ENCODE results near the gene PDLIM5. TPM values are rescaled to one million over a fixed set of nuclear protein-coding genes. Genes with fewer than 3 reads are reported as not detected.

PDLIM5 gene
- total RNA-seq, 1 donor from 2014 or later = 75.3 TPM

DNA sequence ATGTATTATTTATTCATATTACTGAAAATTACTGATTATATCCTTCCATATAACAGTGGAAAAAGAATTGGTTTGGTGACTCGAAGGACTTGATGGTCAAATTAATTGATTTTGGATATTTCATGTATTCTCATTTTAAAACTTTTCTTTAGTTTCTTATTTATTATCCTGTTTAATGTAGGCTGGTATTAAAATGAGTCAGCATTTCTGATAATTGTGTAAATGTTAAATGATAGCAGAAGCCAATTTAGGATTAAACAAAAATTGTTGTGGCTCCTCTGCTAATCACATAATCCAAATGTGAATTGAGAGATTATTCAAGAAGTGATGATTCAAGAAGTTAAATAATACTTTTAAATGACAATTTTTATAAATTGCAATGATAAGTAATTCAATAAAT lies 38.7 kb downstream of the PDLIM5 start:
- DNase-seq (ENCODE audit: low read depth) = no peak
- no peak overlapping the region for H3K4me3 ChIP-seq (ENCODE audit: low read depth, low read length)
- TF ChIP-seq, protein P1, sequence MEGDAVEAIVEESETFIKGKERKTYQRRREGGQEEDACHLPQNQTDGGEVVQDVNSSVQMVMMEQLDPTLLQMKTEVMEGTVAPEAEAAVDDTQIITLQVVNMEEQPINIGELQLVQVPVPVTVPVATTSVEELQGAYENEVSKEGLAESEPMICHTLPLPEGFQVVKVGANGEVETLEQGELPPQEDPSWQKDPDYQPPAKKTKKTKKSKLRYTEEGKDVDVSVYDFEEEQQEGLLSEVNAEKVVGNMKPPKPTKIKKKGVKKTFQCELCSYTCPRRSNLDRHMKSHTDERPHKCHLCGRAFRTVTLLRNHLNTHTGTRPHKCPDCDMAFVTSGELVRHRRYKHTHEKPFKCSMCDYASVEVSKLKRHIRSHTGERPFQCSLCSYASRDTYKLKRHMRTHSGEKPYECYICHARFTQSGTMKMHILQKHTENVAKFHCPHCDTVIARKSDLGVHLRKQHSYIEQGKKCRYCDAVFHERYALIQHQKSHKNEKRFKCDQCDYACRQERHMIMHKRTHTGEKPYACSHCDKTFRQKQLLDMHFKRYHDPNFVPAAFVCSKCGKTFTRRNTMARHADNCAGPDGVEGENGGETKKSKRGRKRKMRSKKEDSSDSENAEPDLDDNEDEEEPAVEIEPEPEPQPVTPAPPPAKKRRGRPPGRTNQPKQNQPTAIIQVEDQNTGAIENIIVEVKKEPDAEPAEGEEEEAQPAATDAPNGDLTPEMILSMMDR (IDR thresholded peaks at IDR 0.05; ENCODE audit: insufficient read depth, low read length, poor library complexity, severe bottlenecking) = no peak
- no peaks in the 10 kb centered on the region for H3K27me3 ChIP-seq (ENCODE audit: control insufficient read depth, insufficient read depth, low read length)
- no peaks in the 10 kb centered on the region for H3K36me3 ChIP-seq (ENCODE audit: control insufficient read depth, insufficient read depth, low read length)

DNA sequence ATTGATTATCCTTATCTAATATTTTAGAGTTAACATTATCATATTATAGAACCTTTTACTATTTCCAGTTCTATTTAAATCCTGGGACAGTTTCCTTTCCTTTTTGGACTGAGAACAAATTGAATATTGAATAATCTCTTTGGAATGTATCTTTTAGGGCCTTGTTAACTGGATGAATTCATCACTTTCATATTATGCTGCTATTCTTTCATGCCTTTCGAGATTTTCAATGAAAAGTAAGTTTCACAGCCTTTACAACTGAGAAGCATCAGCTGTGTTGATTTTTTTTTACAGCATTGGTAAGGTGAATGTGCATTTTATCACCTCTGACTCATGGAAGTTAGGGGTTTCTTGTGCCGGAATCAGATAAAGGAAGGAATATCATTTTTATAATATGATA lies 39.6 kb downstream of the PDLIM5 start:
- H3K4me3 ChIP-seq (ENCODE audit: low read depth, low read length) = no peak overlapping the region
- DNase-seq (ENCODE audit: low read depth) = no peak
- H3K27me3 ChIP-seq (ENCODE audit: control insufficient read depth, insufficient read depth, low read length) = no peaks in the 10 kb centered on the region
- H3K36me3 ChIP-seq (ENCODE audit: control insufficient read depth, insufficient read depth, low read length) = no peaks in the 10 kb centered on the region
- TF ChIP-seq, protein P1 (IDR thresholded peaks at IDR 0.05; ENCODE audit: insufficient read depth, low read length, poor library complexity, severe bottlenecking) = no peak

DNA sequence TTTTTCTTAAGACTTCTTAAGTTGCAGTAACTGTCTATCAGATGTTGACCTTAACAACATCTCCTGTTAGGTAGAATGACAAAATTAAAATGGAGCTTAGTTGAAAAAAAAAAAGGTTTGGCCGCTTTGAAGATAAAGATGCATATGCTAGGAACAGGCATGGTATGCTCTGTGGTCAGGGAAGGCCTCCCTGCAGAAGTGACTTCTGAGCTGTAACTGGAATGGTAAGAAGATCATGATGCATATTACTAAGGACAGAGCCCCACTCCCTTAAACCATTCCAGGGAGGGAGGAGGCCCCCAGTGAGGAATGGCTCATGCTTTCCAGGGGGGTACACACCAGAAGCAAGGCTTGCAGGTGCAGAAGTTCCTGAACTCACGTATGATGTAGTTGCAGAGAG lies 43.7 kb downstream of the PDLIM5 start:
- H3K36me3 ChIP-seq (ENCODE audit: control insufficient read depth, insufficient read depth, low read length) = no peaks in the 10 kb centered on the region
- no peak for DNase-seq (ENCODE audit: low read depth)
- TF ChIP-seq, protein P1 (IDR thresholded peaks at IDR 0.05; ENCODE audit: insufficient read depth, low read length, poor library complexity, severe bottlenecking) = no peak
- no peak overlapping the region for H3K4me3 ChIP-seq (ENCODE audit: low read depth, low read length)
- no peaks in the 10 kb centered on the region for H3K27me3 ChIP-seq (ENCODE audit: control insufficient read depth, insufficient read depth, low read length)

DNA sequence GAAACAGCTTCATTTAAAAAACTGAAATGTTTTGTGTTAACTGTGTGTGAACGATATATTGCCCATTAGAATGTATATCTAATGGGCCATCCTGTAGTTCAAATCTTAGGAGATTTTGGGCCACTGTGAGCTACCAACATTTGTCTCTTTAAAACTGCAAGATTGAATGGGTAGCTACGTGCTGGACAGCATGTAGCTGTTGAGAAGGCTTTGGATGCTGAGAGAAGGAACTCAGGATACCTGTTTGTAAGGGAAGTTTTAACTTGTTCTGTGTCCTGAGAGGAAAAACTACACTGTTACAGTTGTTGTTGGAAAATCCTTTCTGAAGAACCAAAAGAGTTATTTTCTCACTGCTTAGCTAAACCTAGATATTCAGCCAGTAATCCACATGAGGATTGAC lies 45.9 kb downstream of the PDLIM5 start:
- H3K27me3 ChIP-seq (ENCODE audit: control insufficient read depth, insufficient read depth, low read length) = no peaks in the 10 kb centered on the region
- no peak for DNase-seq (ENCODE audit: low read depth)
- TF ChIP-seq, protein P1 (IDR thresholded peaks at IDR 0.05; ENCODE audit: insufficient read depth, low read length, poor library complexity, severe bottlenecking) = no peak
- H3K36me3 ChIP-seq (ENCODE audit: control insufficient read depth, insufficient read depth, low read length) = no peaks in the 10 kb centered on the region
- H3K4me3 ChIP-seq (ENCODE audit: low read depth, low read length) = no peak overlapping the region

DNA sequence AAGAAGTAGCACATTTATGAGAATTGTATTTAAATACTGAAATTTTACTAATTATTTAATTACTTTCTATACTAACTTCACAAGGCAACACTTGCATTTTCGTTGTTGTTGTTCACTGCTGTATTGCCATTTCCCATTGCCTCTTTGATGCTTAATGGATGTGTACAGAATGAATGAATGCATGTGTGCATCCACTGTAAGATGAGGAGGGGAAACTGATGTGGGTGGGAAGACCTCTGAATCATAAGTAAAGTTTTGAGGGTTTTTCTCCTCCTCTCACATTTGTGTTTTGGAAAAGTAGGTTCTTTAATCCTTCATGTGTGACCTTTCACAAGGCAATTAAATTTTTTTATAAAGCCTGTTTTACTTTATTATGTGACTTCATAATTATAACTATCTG lies 46.8 kb downstream of the PDLIM5 start:
- no peak overlapping the region for H3K4me3 ChIP-seq (ENCODE audit: low read depth, low read length)
- no peaks in the 10 kb centered on the region for H3K36me3 ChIP-seq (ENCODE audit: control insufficient read depth, insufficient read depth, low read length)
- no peaks in the 10 kb centered on the region for H3K27me3 ChIP-seq (ENCODE audit: control insufficient read depth, insufficient read depth, low read length)
- TF ChIP-seq, protein P1 (IDR thresholded peaks at IDR 0.05; ENCODE audit: insufficient read depth, low read length, poor library complexity, severe bottlenecking) = no peak
- no peak for DNase-seq (ENCODE audit: low read depth)

DNA sequence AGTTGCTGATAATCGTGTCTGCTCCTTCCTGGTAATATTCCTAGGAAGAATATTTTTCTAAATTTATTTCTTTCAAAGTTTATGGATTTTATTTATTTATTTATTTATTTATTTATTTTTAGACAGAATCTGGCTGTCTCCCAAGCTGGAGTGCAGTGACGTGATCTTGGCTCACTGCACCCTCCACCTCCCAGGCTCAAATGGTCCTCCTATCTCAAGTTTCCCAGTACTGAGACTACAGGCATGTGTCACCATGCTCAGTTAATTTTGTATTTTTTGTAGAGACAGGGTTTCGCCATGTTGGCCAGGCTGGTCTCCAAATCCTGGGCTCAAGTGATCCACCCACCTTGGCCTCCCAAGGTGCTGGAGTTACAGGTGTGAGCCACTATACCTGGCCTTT lies 48.9 kb downstream of the PDLIM5 start:
- H3K4me3 ChIP-seq (ENCODE audit: low read depth, low read length) = no peak overlapping the region
- TF ChIP-seq, protein P1 (IDR thresholded peaks at IDR 0.05; ENCODE audit: insufficient read depth, low read length, poor library complexity, severe bottlenecking) = no peak
- no peak for DNase-seq (ENCODE audit: low read depth)
- no peaks in the 10 kb centered on the region for H3K27me3 ChIP-seq (ENCODE audit: control insufficient read depth, insufficient read depth, low read length)
- no peaks in the 10 kb centered on the region for H3K36me3 ChIP-seq (ENCODE audit: control insufficient read depth, insufficient read depth, low read length)

Measured in kidney epithelial cell (primary cell).